BE2C (cell line): ENCODE measurements around the gene CBLB.

ENCODE experiments used
- DNase-seq: peaks from one replicate; pipeline ENCODE4 v3.0.0-alpha.2; 2020
- H3K27me3 ChIP-seq: fragments of 250-450 bp; sonication (Bioruptor Pico); 2 replicates; pipeline ENCODE4 v1.5.1; 2020; ENCODE audit warnings: mild to moderate bottlenecking
- H3K36me3 ChIP-seq: fragments of 250-450 bp; sonication (Bioruptor Pico); 2 replicates; pipeline ENCODE4 v1.5.1; 2020; ENCODE audit warnings: mild to moderate bottlenecking
- H3K4me1 ChIP-seq: fragments of 250-450 bp; sonication (Bioruptor Pico); 2 replicates; pipeline ENCODE4 v1.5.1; 2020
- H3K4me3 ChIP-seq: 2 replicates; pipeline ENCODE4 v1.5.1; 2011; ENCODE audit warnings: low read depth, low read length
- H3K9me3 ChIP-seq: fragments of 250-450 bp; sonication (Bioruptor Pico); 2 replicates; pipeline ENCODE4 v1.5.1; 2020
- TF ChIP-seq, protein P1 (sequence below): IDR thresholded peaks from 2 replicates; pipeline ENCODE4 v1.5.1; 2012; ENCODE audit warnings: mild to moderate bottlenecking, low read depth, low read length

CBLB gene

DNA sequence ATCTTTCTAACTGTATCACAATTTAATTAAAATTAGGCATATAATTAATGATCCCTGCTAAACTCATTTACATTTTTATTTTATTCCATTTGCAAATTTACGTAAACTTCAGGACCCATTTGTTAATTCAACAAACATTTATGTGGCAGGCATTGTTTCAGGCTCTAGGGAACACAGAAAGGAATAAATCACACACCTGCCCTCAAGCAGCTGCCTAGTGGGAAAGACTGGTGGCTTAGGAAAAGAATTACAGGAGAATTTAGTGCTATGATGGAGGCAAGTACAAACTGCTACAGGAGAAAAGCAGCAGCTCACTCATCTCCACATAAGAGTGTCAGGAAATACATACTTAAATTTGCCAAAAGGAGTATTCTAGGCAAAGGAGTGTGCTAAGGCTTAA, 11.2 kb downstream of the CBLB start:
- DNase-seq = no peak
- H3K27me3 ChIP-seq = no peaks in the 10 kb centered on the region
- H3K4me3 ChIP-seq = no peak overlapping the region
- H3K36me3 ChIP-seq = peaks cover 47% of the 10 kb centered on the region
- TF ChIP-seq, protein P1, sequence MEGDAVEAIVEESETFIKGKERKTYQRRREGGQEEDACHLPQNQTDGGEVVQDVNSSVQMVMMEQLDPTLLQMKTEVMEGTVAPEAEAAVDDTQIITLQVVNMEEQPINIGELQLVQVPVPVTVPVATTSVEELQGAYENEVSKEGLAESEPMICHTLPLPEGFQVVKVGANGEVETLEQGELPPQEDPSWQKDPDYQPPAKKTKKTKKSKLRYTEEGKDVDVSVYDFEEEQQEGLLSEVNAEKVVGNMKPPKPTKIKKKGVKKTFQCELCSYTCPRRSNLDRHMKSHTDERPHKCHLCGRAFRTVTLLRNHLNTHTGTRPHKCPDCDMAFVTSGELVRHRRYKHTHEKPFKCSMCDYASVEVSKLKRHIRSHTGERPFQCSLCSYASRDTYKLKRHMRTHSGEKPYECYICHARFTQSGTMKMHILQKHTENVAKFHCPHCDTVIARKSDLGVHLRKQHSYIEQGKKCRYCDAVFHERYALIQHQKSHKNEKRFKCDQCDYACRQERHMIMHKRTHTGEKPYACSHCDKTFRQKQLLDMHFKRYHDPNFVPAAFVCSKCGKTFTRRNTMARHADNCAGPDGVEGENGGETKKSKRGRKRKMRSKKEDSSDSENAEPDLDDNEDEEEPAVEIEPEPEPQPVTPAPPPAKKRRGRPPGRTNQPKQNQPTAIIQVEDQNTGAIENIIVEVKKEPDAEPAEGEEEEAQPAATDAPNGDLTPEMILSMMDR = no peak
- peaks cover 7% of the 10 kb centered on the region for H3K4me1 ChIP-seq
- H3K9me3 ChIP-seq = no peaks in the 10 kb centered on the region

DNA sequence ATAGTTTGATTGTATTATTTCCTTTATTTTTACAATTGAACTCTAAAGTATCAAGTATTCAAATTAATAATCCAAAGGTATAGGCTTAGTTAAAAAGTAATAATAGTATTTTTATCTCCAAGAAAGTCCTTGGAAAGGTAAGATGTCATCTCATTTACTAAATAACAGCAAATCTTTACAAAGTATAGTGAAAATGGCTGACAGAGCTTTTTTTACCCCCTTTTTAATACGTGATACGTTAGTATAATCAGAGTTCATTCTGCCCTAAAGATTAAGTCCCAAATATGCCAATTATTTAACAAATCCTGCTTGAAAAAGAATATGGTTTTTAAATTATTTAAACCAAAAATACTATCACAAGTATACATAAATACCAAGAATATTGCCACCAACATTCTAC, 12.2 kb downstream of the CBLB start:
- Histone ChIP-seq H3K36me3 (peaks cover 43% of the 10 kb centered on the region), H3K9me3 (no peaks in the 10 kb centered on the region), H3K4me1 (peaks cover 3% of the 10 kb centered on the region), H3K27me3 (no peaks in the 10 kb centered on the region), H3K4me3 (no peak overlapping the region)
- DNase-seq = no peak
- TF ChIP-seq, protein P1 = no peak

DNA sequence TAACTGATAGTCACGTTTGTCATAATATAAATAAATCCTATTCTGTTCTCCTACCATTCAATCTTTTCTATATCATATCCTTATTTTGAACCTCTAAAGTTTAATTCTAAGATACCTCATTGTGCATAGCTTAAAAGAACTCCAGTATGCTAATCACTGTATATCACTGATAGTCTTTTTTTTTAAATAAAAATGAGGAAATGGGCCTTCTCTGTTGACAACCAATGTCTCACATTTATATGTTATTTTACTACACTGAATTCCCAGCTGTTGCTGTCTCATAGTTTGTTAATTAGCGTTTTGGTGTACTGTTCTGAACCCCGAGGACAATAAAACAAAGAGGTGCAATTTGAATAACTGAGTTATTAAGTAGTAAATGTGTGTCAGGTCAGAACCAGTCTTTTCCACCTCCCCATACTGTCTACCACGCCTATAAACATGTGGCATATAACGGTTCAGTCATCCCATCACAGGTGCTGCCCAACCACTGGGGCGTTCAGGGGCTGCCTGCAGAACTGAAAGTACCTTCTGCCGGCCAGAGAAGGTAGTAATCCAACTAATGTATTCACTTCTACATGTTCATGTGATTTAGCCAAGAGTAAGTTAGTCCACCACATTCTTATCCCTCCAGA, 14.9 kb downstream of the CBLB start:
- no peak for DNase-seq
- no peak overlapping the region for H3K4me3 ChIP-seq

DNA sequence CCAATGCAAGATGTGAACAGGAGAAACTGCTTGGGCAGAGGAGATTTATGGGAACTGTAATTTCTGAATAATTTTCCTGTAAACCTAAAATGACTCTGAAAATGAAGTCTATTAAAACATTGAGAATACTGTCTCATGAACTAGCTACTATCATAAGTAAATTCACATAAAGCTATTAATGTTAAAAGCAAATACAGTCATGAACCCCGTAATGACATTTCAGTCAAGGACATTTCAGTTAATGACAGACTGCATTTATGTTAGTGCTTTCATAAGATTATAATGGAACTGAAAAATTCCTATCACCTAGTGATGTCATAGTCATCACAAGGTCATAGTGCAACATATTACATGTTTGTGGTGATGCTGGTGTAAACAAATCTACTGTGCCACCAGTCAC, 17.2 kb downstream of the CBLB start:
- Histone ChIP-seq H3K36me3 (peaks cover 30% of the 10 kb centered on the region), H3K4me1 (peaks cover 8% of the 10 kb centered on the region)

More for the DNA sequence above, 14.9 kb downstream of the CBLB start:
- Histone ChIP-seq H3K27me3 (no peaks in the 10 kb centered on the region), H3K4me1 (peaks cover 4% of the 10 kb centered on the region), H3K9me3 (no peaks in the 10 kb centered on the region), H3K36me3 (peaks cover 45% of the 10 kb centered on the region)
- TF ChIP-seq, protein P1 = no peak

DNA sequence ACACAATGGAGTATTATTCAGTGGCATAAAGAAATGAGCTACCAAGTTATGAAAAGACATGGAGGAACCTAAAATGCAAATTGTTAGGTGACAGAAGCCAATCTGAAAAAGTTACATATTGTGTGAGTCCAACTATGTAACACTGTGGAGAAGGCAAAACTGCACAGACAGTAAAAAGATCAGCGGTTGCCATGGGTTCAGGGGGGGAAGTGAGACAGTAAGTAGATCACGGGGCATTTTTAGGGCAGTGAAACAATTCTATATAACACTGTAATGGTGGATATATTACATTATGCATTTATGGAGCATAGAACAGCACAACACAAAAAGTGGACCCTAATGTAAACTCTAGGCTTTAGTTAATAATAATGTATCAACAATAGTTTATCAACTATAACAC, 17.6 kb downstream of the CBLB start:
- no peaks in the 10 kb centered on the region for H3K27me3 ChIP-seq
- H3K4me1 ChIP-seq = peaks cover 11% of the 10 kb centered on the region
- H3K36me3 ChIP-seq = peaks cover 30% of the 10 kb centered on the region
- TF ChIP-seq, protein P1 = no peak
- no peak for DNase-seq
- no peaks in the 10 kb centered on the region for H3K9me3 ChIP-seq
- H3K4me3 ChIP-seq = no peak overlapping the region

More for the DNA sequence above, 17.2 kb downstream of the CBLB start:
- Histone ChIP-seq H3K9me3 (no peaks in the 10 kb centered on the region), H3K27me3 (no peaks in the 10 kb centered on the region), H3K4me3 (no peak overlapping the region)
- no peak for DNase-seq
- TF ChIP-seq, protein P1 = no peak

DNA sequence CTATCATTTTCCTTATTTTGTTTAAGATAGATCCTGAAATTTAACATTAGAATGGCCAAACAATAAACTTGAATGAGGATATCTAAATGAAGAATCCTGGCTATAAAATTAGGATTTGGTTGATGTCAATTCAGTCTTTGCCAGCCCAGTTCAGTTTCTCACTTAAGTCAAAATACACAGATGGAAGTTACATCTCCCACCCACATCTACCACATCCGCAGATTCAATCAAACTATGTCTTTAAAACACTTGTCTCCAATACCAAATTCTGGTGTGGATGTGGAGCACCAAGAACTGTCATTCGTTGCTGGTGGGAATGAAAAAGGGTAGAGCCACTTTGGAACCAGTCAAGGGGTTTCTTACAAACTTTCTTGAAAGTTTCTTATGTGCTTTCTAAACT, 18.2 kb downstream of the CBLB start:
- DNase-seq = no peak
- H3K27me3 ChIP-seq = no peaks in the 10 kb centered on the region
- H3K36me3 ChIP-seq = peaks cover 30% of the 10 kb centered on the region
- TF ChIP-seq, protein P1 = no peak
- no peak overlapping the region for H3K4me3 ChIP-seq
- H3K9me3 ChIP-seq = no peaks in the 10 kb centered on the region
- peaks cover 11% of the 10 kb centered on the region for H3K4me1 ChIP-seq
